ENCODE data around the gene STMN3.

STMN3 gene

GRCh38 chr20:63692436-63693082 lies 39.3 kb upstream of the STMN3 start:
- DNase-seq: no peak

DNA sequence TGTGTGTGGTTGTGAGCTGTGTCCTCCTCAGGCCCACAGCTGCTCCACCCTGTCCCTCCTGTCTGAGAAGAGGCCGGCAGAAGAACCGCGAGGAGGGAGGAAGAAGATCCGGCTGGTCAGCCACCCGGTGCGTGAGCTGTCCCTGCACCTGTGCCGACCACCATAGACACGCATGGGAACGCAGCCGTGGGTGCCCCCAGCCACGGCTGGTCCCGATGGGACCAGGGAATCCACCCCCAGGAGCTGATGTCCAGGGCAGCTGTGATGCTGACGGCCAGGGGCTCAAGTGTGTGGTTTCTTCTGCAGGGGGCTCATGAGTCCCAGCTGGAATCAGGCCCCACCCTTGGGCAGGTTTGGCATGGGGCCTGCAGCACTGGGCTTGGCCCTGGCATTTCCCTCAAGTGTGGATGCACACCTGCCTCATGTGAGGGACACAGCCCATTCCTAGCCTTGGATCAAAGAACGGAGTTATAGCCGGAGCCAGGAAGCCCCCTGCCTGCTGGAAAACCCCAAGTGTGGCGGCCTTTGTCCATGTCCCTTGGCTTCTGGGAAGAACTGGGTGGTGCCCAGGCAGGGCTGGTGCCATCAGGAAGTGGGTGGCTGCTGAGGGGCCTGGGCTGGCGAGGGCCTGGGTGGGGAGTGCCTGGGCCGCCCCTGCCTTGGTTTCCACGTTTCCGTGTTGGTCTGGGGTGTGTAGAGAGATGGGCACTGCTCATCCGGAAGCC lies 38.6 kb upstream of the STMN3 start:
- DNase-seq: no peak

GRCh38 chr20:63690898-63691710 lies 37.9 kb upstream of the STMN3 start:
- no peak for DNase-seq

GRCh38 chr20:63690003-63690897 lies 37.0 kb upstream of the STMN3 start:
- DNase-seq: no peak

DNA sequence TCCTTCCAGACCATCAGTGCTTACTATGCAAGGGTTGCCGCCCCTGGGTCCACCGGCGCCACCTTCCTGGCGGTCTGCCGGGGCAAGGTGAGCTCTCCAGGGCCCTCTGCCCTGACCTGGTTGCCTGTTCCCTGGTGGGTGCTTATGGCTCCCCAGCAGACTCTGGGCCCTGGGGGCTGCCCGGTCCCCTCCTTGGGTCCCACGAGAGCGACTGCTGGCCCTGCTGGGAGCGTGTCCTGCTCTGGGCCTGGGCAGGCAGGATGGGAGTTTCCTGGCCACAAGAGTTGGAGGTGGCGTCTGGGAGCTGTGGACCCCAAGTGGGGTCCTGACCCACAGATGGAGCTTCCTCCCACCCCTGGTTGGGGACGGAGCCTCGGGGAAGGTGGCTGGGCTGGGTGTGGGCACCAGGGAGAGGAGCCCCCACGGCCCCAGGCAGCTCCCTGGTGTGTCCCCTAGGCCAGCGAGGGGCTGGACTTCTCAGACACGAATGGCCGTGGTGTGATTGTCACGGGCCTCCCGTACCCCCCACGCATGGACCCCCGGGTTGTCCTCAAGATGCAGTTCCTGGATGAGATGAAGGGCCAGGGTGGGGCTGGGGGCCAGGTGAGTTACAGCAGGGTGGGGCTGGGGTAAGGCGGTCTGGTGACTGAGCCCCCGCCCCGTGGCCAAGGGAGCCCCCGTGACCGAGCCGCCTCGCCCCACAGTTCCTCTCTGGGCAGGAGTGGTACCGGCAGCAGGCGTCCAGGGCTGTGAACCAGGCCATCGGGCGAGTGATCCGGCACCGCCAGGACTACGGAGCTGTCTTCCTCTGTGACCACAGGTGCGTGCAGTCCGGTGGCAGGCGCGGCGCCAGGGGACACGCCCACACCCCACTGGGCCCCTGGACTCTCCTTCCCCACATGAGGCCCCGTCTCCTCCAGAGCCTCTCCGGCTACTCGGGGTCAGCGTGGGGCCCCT lies 36.1 kb upstream of the STMN3 start:
- DNase-seq: no peak

- no peak for DNase-seq
Observed at GRCh38 chr20:63688228-63689045, 35.2 kb upstream of the STMN3 start.

- DNase-seq: no peak
Observed at GRCh38 chr20:63687419-63688178, 34.4 kb upstream of the STMN3 start.

DNA sequence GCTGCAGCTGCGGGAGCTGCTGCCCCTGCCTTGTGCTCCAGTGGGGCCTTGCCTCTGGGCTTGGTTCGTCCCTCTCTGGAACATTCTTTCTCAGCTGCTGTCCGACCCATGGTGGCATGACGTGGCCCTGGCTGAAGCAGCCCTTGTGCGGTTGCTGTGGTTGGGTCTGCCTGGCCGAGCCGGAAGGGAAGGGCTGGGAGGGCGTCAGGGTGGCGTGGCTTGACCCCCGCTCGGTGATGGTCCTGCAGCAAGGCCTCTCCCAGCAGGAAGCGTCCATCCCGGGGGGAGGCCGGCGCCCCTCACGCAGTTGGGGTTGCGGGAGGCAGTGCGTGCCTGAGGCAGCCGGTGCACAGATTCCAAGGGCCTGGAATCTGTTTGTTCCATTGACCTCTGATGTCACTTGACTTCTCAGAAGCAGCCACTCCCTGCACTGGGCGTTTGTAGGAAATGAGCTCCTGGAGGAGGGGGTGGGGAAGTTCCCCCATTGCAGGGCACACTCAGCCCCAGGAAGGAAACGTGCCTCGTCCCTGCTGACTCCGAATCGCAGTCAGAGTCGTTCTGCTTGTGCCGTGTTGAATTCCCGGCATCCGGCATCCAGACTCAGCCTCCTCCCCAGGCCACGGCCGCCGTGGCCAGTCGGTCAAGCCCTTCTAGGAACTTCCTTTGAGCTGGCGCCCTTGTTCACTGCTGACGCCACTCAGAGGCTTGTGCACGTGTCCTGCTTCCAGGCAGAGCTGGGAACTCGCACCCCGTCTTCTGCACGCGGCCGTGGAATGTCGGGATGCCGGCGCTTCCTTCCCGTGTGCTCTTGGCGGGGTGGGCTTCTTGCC lies 33.5 kb upstream of the STMN3 start:
- peak in 1 of 14 donors; percentile 69 for DNase-seq

GRCh38 chr20:63686094-63686491 lies 32.9 kb upstream of the STMN3 start:
- no peak for DNase-seq

- DNase-seq: no peak
Observed at GRCh38 chr20:63685269-63686026, 32.2 kb upstream of the STMN3 start.

DNA sequence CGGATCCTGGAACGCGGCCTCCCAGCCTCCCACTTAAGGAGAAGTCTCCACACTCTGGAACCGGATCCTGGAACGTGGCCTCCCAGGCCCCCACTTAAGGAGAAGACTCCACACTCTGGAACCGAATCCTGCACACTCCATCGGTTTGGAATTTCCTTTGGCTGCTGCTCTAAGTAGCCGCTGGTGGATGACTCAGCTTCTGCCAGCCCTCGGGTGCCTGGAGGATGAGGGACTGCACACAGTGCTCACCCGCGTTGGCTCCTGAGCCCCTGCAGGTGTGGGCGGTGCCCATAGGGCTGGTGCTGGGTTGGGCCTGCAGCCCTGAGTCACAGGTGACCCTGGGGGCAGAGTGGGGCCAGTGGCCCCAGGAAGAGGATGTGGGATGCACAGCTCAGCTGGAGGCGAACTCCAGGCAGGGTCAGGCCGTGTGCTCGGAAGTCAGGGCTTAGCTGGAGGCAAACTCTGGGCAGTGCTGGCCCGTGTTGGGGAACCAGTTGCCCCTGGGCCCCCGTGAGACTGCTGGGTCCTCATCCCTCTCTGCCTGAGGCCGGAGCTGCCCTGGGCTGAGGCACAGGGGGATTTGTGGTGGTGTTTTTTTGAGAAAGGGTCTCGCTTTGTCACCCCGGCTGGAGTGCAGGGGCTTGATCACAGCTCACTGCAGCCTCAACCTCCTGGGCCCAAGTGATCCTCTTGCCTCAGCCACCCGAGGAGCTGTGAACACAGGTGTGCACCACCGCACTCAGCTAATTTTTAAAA lies 29.3 kb upstream of the STMN3 start:
- no peak for DNase-seq

DNA sequence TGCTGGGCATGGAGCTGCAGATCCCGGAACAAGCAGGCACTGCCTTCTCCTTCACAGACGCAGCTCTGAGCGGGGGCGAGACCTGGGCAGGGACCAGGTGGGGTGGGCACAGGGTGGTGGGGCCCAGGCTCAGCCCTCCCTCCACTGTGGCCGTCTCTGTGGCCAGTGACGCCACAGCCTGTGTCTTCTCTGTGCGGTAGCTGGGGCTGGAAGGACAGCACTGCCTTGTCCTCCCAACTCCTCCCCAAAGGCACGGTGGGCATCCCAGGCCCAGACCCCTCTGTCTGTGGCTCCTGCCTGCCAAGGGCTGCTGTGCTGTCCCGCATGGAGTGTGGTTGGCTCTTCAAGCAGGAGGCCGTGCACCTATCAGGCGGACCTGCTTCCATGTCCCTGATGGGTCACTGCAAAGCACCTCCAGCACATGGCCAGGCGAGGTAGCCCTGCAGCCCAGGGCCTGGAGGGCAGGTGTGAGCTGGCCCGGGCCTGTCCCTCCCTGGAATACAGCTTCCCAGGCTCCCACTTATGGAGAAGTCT lies 28.5 kb upstream of the STMN3 start:
- DNase-seq: no peak

GRCh38 chr20:63680857-63681608 lies 27.8 kb upstream of the STMN3 start:
- no peak for DNase-seq

DNA sequence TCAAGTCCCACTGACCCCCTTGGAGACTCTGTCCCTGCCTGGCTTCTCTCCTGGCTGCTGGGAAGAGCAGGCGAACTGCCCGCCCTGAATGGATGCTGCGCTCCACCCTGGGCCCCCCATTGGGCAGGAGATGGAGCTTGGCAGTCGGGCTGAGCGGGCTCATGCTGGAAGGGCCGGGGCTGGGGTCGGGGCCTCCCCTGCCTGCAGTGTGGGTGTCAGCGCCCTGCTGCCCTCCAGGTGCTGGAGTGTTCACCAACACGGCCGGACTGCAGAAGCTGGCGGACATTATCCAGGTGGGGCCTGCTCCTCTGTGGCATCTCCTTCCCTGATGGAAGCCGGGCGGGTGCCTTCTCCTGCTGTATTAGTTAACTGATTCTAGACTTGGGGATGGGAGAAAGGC lies 27.2 kb upstream of the STMN3 start:
- no peak for DNase-seq

DNA sequence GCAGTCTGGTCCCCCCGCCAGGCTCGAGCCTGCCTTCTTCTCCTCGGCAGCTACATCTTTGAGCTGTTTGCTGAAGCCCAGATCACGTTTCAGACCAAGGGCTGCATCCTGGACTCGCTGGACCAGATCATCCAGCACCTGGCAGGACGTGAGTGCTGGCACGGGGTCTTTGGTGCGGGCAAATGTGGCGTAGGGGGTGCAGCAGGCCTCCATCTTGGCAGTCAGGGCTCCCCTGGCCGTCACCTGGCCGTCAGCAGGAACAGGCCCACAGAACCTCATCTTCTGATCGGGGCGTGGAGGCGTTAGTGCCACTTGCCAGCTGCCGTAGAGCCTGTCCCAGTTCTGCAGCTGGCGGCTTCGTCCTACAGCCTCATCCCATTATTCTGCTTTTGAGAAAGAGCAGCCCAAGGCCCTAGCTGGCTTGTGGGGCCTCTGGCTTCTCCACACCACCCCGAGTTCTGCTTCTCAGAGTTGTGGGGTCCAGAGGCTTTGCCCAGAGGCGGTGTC lies 26.6 kb upstream of the STMN3 start:
- DNase-seq: no peak
